Activated CD4-positive, alpha-beta T cell treated with anti-CD3 and anti-CD28 coated beads, Interleukin-2, Interleukin-6, amounts not matched to agents 100 ng/mL and 50 ng/mL, durations not matched to agents 16 hours and 8 hours (primary cell): Measurements from ENCODE around the gene ADAMTS16.

ENCODE experiments used
- DNase-seq: peaks from one replicate; pipeline ENCODE4 v3.0.0-alpha.2; 2020

The ADAMTS16 gene

DNA sequence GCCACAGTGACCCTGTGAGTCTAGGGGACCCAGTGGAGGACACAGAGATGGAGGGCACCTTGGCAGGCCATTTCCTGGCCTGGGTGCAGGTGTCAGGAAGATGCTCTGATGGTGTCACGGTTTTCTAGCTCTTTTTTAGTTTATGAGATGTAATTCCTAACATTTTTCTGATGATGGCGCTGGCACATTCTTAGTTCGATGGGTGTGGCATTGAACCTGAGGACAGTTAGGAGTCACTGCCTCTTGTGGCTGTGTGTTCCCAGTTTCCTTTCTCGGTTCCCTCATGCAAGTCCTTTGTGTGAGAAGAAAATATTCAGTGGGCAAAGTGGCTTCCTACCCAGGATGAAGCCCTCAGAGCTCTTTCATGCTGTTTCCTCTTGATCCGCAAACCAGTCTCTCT is 152.9 kb downstream of the ADAMTS16 start:
- no peak for DNase-seq

DNA sequence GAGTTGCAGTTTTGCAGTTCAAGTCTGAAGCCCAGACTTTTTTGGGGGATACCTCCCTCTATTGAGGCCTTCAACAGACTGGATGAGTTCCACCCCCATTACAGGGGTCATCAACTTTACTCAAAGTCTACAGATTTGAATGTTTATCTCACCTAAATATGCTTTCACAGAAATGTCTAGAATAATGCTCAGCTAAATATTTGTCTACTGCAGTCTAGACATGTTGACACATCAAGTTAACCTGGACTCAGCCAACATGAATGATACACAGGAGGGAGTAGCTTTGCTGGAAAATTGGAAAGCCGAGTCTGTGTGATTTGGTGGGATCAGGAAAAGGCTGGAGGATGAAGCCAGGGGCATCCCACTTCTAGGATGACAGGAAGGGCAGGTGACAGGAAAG is 154.3 kb downstream of the ADAMTS16 start:
- no peak for DNase-seq

GRCh38 chr5:5295351-5295750 is 155.2 kb downstream of the ADAMTS16 start:
- no peak for DNase-seq

DNA sequence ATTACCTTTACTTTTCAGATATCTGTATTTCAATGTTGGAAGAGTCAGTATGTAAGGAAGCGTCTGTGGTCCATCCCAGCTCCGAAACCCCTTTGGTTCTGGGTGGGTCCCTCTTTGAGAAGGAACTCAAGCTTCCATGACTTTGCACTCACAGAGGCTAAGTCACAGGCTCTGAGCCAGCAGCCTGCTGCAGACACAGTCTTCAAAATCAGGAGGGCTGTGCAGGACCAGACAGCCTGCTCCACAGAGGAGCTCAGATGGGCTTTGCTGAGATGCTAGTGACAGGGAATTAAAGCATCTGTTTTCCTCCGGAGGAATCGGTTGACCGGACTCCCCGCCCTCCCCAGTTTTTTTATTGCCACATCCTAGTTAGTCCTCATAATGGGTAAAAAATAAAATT is 155.9 kb downstream of the ADAMTS16 start:
- DNase-seq = no peak

GRCh38 chr5:5297432-5298067 is 157.4 kb downstream of the ADAMTS16 start:
- no peak for DNase-seq

DNA sequence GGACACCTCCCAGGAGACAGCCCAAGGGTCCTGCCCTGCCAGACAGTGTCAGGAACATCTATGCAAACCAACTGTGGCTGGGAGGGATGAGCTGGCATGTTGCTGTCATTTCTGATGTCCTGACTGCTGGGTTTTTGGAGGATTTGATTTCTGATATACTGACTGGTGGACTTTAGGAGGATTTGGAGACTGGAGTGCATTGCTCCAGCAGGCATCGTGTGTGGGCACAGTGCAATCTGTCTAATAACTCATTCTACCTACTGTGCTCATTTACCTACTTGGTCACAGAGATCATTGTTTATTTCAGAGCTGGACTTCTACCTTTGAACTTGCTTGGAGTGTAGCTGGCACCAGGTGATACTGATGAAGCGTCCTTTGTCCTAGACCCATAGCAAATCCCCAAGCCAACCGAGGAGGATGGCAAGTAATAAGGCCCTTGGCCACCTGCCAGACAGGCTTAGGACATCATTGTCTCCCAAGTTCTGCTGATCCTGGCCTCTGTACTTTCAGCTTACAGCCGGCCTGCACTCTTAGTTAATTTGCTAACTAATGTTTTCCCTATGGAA is 158.0 kb downstream of the ADAMTS16 start:
- DNase-seq = no peak

DNA sequence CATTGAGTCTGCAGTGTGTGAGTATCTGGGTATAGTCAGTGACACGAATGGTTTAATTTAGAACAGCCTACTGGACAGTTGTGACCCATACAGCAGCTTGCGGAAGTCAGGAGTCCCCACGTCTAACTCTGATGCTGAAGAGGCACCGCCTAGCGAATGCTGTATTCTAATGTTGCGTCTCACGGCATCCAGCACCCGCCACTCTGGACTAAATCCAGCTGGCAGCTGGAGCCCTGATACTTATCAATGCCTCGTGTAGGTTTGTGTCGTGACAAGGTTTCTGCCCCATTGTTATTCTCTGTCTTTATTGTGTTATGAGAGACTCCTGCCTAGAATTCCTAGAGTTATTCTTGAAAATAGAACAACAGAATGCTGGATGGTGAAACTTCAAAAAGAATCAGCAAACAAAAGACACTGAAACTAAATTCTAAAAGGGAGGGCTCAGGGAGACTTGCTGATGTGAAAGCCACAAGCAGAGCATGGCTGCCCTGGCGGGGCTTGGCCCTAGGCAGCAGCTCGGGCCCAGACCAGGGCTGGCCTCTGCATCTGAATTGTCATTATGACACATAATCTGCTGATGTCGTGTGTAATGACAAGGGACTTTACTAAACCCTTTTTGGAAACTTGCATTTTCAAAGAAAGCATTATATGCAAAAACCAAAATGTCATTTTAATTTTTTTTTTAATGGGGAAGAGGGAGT is 158.9 kb downstream of the ADAMTS16 start:
- no peak for DNase-seq

DNA sequence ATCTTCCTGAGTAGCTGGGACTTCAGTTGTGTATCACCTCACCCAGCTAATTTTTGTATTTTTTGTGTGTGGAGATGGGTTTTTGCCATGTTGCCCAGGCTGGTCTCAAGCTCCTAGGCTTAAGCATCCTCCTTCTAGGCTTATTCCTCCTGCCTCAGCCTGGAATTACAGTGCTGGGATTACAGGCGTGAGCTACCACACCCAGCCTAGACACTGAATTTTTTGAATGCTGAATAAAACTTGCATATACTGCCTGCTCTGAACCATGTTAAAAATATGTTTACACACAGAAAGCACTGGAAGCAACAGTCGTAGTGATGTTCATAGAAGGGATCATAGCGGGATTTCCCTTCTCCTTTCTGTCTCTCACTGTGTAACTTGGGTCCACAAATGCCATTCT is 161.0 kb downstream of the ADAMTS16 start:
- DNase-seq = no peak

- no peak for DNase-seq
These were observed 162.1 kb downstream of the ADAMTS16 start for GRCh38 chr5:5302201-5302600.

- DNase-seq = no peak
These were observed 163.1 kb downstream of the ADAMTS16 start for GRCh38 chr5:5303242-5303641.

DNA sequence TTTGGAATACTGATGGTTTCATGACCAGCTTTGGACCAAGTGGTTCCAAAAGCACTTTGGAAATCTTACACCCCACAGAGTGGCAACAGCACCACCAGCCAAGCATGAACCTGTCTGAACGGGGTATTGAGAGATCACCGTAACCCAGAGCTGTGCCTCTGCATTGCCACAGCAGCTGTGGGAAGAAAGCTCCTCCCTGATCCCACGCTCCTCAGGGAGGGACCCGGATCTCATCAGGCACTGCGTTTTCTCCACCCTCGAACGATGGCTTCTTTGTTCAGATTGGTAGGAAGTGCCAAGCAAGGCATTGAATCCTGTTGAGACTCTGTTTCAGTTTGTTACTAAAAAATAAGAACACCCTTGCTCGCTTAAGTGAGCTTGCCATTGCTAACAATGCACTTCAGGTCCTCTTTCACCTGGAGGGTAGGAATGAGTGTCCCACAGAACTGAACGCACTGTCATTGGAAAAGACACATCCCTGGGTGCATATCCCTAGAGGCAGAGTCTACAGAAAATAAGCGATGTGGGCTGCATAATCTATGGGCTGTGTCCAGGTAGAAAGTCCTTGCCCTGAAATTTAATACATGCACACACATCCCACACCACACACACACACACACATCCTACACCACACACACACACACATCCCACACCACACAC is 164.4 kb downstream of the ADAMTS16 start:
- no peak for DNase-seq

DNA sequence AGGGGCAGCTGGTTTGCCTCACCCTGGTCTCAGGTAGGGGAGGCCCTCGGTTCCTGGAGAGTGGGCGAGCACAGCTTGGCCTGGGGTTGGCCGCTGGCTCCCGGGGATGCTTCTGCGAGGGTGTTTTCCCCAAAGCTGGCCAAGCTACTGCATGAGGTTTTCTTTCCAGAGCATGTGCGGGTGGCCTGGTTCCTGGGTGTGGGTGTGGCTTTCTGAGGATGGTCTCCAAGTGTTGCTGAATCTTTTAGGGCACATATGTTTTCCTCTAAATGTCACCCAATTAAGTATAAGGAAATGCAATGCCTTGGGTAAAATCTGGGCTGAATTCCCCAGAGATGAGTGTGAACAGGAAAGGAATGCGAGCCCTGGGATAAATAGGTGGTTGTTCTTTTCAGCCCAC is 166.6 kb downstream of the ADAMTS16 start:
- DNase-seq = no peak

DNA sequence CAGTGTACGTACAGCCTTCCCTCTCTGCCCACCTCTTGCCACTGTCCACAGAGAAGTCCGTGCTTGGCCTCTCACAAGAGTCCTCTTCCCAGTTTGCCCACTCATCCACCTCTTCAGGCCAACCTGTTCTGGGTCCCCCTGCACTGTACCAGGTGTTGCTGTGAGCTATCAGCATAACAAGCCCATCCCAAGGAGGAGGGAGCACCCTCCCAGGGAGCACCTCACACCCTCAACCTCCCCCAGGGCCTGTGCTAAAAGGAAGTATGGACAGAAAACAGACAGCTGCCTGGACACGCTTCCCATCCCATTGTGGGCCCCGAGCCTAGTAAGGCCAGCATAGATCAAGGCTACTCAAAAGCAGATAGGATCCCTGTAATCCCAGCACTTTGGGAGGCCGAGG is 168.2 kb downstream of the ADAMTS16 start:
- no peak for DNase-seq

DNA sequence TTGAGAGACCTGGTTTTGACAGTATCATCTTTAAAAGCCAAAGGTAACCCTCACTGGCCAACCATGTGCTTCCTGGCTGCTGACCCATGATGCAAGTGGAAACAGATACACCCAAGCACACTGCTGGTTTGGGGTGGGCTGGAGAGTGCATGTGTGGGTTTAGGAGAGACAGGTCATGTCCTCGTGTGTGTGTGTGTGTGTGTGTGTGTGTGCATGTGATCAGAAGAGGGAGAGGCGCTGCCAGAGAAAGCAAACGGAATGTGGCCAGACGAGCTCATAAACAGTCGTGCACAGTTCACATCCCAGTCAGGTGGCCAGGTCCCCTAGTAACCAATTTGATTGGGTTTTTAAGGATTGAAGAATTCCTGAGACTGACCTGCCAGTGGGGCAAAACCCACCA is 169.5 kb downstream of the ADAMTS16 start:
- no peak for DNase-seq

GRCh38 chr5:5313101-5313635 is 173.0 kb downstream of the ADAMTS16 start:
- DNase-seq = no peak

DNA sequence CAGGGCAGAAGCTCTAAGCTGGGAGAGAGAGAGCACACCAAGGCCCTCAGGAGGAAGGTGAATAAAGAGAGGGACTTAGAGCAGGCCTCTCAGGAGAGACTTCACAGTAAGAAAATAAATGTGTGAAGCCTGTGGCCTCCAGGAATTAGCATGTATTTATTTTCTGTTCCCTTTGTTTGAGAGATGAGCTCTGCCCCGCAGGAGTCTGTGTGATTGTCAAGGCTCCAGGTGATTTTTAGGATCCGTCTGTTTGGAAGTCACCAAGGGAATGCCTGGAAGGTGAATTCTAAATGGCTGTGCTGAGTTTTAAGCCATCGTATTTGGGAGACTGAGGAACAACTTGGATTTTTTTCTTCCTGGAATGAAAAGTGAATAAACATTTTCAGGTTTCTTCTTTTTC is 174.0 kb downstream of the ADAMTS16 start:
- no peak for DNase-seq

- no peak for DNase-seq
These were observed 174.5 kb downstream of the ADAMTS16 start for GRCh38 chr5:5314626-5315025.

DNA sequence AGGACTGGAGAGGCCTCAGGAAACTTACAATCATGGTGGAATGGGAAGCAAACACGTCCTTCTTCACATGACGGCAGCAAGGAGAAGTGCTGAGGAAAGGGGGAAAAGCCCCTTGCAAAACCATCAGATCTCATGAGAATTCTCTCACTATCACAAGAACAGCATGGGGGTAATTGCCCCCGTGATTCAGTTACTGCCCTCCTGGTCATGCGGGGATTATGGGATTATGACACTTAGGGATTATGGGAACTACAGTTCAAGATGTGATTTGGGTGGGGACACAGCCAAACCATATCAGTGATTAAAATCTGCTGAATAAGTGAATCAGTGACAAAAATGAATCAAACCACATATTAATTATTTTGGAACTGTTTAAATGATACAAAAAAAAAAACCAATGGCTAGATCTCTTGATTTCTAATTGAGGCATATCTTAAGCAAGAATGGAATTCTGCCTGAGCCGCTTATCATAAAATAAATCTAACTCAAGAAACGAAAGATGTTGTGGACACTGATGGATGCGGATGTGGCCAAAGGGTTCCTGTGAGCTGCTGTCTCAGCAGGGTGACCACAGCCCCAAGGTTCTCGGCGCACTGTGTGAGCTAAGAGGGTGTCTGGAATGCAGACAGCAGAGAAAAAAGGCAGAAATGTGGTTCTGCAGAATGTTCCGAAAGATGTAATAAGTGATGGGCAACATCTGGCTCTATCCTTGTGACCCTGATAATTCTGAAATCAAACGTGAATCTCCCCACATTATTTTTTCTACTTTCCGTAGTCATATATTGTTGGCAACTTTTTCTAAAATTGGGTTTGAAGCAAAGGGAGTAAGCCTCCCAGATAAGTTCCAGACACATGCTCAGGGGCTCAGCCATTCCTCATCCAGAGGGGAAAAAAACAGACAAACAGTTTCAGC is 175.2 kb downstream of the ADAMTS16 start:
- no peak for DNase-seq

GRCh38 chr5:5316334-5316733 is 176.2 kb downstream of the ADAMTS16 start:
- DNase-seq = no peak

GRCh38 chr5:5317976-5318375 is 177.8 kb downstream of the ADAMTS16 start:
- DNase-seq = no peak

DNA sequence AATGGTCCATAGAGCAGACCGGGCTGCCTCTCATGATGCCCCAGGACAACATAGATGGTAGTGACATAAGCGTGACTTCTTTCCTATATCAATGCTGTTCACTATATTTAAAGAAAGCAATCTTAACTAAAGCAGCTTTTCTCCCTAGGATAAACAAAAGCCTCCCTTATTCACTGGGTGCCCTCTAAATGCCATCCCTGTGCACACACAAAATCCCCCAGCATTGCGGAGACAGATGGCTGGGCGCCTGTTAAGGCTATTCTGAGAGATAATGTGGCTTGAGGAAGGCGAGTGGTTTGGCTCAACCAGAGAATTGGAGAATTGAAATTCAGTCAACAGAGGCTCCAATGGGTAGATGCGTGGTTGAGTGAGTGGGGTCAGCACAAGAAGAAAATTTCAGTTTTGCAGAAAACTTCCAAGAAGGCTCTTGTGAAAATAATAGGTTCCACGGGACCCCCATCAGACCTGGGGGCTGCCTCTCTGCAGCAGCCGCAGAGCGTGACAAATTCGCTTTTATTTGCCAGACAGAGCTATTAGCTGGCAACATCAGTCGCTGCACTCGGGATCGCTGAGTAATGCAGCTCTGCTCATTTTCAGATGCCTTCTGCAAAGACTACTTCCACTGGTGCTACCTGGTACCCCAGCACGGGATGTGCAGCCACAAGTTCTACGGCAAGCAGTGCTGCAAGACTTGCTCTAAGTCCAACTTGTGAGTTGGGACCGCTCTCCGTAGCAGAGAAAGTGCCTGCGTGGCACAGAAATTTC is 178.5 kb downstream of the ADAMTS16 start:
- DNase-seq = no peak
